NCI-H146 treated with DMSO at 0.1 percent for 48 hours (cell line): ENCODE measurements around the gene SLC22A23.

Experiments
- DNase-seq: peaks from one replicate; lab custom pipeline; 2025; ENCODE audit not compliant: unreplicated experiment; lab: John Stamatoyannopoulos, UW

The SLC22A23 gene

GRCh38 chr6:3287976-3288707 is 168.7 kb downstream of the SLC22A23 start:
- no peak for DNase-seq

- no peak for DNase-seq
Observed at GRCh38 chr6:3287308-3287707, 169.5 kb downstream of the SLC22A23 start.

GRCh38 chr6:3286641-3287171 is 170.1 kb downstream of the SLC22A23 start:
- DNase-seq: no peak

GRCh38 chr6:3285732-3286131 is 171.1 kb downstream of the SLC22A23 start:
- DNase-seq: no peak

DNA sequence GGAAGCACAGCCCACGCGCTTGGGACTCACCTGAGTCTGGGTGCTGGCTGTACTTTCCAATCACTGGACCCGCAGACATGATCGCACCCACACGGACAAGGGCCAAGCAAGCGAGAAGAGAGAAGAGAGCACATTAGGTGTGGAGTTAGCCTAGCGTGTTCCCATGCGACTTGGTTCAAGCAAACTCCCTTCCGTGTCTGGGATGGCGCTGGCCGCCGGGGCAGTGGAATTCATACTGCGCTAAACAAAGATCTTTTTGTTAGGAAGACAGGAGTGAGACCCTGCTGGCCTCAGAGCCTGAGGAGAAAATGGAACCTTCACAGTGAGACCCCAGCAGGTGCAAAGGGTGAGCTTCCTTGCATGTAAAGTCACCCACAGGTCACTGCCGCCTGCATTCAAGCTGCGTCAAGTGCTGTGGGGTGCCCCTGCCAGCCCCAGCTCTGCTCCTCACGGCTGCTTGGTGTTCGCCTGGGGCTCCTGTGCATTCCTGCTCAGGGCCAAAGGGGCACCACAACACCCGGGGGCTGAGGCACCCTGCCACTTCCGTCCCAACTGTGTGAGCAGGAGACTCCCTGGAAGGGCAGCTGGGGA is 171.7 kb downstream of the SLC22A23 start:
- DNase-seq: no peak

GRCh38 chr6:3284436-3284876 is 172.4 kb downstream of the SLC22A23 start:
- DNase-seq: no peak

DNA sequence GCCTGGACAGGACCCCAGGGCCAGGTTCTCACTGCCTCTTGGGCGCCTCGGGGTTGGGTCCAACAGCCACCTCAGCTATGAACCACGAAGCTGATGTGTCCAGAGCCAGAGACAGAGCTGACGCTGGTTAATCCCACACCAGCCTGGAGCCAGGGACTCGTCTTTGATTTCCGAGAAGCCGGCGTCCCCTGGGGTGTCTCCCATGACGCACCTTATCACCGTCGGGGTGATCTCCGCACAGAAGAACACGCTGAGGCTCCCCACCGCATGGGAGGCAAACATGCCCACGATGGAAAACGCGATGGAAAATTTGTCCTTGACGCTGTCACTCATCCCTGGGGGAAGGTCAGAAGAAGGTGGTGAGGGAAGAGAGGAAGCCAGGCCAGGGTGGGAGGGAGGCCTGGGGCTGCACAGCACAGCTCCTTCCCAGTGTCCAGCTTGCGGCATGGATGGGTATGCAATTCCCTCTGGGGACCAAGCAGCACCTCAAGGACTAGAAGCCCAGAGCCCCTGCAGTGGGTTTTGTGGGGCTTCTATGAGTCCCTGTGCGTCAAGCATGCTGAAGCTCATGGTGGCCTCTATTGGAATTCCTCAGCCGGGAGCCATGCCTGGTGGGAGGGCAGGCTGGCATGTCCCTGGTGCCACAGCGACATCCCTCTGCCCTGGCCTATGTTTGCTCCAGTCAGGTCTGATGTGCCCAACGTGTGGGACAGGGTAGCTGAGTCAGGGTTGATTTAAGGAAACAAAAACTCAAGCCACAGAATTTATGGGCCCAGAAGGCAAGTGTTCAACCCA is 173.0 kb downstream of the SLC22A23 start:
- DNase-seq: no peak

- no peak for DNase-seq
Observed at GRCh38 chr6:3283241-3283640, 173.6 kb downstream of the SLC22A23 start.

DNA sequence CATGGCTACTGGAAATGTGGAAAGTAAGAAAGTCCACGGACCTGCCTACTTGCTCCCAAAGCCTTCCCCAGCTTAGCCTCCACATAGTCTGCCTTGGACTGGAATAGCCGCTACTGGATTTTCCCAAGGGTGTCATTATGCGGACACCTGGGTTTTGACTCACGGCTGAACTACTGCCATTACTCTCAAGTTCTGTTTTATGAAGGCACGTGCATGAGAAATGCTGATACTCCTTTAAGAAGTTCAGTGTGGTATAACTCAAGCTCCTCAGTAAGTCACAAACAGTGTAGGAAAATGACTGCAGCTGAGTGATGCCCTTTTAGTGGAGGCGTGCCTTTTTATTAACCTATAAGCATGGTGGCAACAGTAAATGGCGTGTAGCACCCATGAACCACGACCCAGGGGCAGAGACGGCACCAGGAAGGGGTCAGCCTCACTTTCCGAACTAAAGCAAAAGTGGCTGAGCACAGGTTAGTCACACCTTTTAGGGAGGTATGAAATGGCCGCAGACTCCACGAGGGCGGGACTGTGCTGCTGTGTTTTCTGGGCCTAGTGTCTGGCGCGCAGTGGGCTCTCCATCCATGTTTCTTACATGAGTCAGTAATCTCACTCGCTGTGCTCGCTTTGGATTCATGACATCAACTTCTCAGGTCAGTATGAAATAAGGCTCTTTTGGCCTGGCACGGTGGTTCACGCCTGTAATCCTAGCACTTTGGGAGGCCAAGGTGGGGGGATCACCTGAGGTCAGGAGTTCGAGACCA is 174.2 kb downstream of the SLC22A23 start:
- DNase-seq: no peak

GRCh38 chr6:3281631-3282475 is 175.0 kb downstream of the SLC22A23 start:
- DNase-seq: no peak

- no peak for DNase-seq
Observed at GRCh38 chr6:3280866-3281465, 175.9 kb downstream of the SLC22A23 start.

DNA sequence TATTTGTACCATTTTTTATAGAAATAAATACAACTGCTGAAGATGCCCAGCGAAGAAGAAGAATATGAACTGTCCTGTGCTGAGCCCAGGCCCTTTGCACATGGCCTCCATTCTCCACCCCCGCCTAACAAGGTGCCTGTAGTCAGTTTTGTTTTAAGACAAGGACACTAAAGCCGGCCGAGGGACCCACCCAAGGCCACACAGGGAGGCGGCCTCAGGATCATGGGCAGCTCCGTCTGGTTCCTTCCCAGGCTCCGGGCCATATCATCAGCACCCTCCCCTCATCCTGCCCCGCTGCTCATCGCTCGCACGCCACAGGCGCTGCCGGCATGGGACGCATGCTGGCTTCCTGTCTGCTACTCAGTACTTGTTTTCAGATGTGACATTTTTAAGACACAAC is 176.8 kb downstream of the SLC22A23 start:
- no peak for DNase-seq

- DNase-seq: no peak
Observed at GRCh38 chr6:3278691-3279090, 178.2 kb downstream of the SLC22A23 start.

DNA sequence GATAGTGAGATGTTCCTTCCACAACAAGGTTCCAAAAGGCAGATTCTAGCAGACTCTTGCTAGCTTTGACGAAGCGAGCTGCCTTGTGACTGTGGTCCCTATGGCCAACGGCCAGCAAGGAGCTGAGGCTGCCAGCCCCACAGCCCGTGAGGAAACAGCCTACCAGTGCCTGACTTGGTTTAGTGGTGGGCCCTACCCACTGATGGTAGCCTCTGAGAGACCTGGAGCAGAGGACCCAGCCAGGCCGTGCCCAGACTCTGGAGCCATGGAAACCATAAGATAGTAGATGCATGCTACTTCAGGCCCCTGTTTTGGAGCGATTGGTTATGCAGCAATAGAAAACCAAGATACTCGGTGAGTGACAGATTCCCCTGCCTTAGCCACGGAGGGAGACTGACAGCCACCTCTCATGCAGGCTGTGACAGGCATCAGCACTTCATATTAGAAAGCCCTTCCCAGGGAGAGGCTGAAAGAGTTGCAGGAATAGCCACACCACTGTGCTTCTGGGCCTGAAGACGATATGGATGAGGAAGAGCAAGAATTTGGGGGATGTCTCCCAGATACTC is 178.9 kb downstream of the SLC22A23 start:
- DNase-seq: no peak

DNA sequence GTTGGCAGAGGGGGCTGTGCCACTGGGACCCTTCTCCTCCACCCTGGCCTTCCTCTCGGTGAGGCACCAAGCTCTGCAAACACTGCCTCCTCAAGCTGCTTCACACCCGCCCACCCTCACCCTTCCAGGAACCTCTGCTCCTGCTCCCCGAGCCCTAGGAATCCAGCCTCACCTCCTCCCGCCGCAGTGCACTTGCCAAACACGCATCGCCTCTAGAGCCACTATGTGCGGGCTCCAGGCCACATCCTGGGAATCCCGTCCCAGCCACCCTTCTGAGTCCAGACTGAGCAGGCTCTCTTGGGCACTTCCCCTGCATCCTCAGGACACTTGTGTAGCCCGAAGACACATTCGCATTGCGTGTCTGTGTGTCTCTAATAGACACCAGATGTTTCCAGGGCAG is 179.6 kb downstream of the SLC22A23 start:
- no peak for DNase-seq

GRCh38 chr6:3276174-3277167 is 180.4 kb downstream of the SLC22A23 start:
- DNase-seq: no peak

DNA sequence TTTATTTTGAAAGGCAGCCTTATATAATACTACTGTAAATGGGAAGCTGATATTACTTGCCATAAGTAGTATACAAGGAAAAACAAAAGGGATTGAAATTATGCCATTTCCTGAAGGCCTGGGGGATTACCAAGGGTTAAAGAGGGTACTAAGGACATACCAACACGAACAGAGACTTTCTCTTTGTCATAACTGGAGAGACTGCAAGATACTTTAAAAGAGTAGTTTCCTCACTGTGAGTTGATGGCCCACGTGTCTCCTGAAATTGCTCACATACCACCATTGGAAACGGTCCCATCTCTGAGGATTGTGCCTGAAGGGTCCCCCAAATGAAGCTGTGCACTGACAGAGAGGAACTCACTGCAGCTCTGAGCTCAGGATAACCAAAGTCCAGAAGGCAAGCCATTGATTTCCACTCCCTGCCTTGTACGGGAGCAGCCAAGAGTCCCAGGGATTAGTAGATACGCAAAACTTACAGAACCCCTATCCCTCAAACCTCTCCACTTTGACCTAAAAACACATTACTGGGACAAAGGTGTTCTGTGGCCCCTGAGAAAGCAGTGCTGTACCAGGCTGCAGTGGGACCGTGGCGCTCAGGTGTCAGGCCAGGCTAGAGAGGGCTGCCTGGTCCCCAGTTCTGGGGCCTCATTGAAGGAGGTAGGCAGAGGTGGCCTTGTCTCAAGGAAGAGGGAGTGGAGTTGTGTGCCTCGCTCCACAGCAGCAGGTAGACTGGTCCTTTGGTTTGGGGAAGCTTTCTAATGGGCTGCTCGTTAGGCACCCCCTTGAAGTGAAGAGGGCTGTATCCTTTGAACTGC is 182.9 kb downstream of the SLC22A23 start:
- no peak for DNase-seq
